ENCODE results near the gene HIVEP3. TPM values are rescaled to one million over a fixed set of nuclear protein-coding genes. Genes with fewer than 3 reads are reported as not detected.

HIVEP3 gene
- total and polyA plus RNA-seq, 2 experiments from 2014 or later: 0.57 to 5.9 TPM

- no peaks in the 10 kb centered on the region for H3K9me3 ChIP-seq (ENCODE audit: low read depth)
Observed at GRCh38 chr1:41523071-41523470, 395.7 kb downstream of the HIVEP3 start.

DNA sequence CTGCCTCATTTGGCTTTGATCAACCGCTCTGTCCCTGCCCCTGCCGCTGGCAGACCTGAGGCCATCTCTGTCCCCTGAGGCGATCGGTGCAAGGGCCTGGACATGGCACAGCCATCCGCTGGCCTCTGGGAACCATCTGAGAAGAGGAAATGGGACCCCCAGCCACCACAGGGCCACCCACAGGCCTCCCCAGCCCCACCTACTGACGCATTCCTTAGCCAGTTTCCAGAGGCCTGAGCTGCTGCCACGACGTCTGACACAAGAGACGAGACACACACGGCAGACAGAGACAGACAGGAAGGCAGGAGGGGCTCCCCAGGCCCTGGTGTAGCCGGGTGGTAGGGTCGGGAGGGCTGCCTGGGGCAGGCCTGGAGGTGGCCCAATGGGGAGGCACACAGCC, 397.0 kb downstream of the HIVEP3 start:
- 54% methylated on average over 11 of the region's 12 CpGs for WGBS (ENCODE audit: low lambda C conversion rate, missing lambda C conversion rate)
- Histone ChIP-seq H3K9me2 (replicated peaks; ENCODE audit: insufficient read depth) (no peaks in the 10 kb centered on the region), H3K4me1 (ENCODE audit: insufficient read depth) (peaks cover 4% of the 10 kb centered on the region), H3K27me3 (no peaks in the 10 kb centered on the region), H3K36me3 (replicated peaks; ENCODE audit: insufficient read depth, low read depth) (no peaks in the 10 kb centered on the region), H3K79me2 (no peaks in the 10 kb centered on the region), H3K4me2 (no peak overlapping the region), H2AFZ (no peak overlapping the region), H3K9me3 (ENCODE audit: low read depth) (no peaks in the 10 kb centered on the region), H4K20me1 (ENCODE audit: insufficient read depth, poor library complexity, severe bottlenecking) (no peaks in the 10 kb centered on the region), H3K4me3 (no peak overlapping the region), H3K27ac (no peak overlapping the region)
- no peak for TF ChIP-seq EZH2 (IDR thresholded peaks at IDR 0.05; ENCODE audit: borderline replicate concordance)
- TF ChIP-seq EZH2phosphoT487 (IDR thresholded peaks at IDR 0.05; ENCODE audit: low read depth, severe bottlenecking, unreplicated experiment): no peak
- TF ChIP-seq, protein P1, sequence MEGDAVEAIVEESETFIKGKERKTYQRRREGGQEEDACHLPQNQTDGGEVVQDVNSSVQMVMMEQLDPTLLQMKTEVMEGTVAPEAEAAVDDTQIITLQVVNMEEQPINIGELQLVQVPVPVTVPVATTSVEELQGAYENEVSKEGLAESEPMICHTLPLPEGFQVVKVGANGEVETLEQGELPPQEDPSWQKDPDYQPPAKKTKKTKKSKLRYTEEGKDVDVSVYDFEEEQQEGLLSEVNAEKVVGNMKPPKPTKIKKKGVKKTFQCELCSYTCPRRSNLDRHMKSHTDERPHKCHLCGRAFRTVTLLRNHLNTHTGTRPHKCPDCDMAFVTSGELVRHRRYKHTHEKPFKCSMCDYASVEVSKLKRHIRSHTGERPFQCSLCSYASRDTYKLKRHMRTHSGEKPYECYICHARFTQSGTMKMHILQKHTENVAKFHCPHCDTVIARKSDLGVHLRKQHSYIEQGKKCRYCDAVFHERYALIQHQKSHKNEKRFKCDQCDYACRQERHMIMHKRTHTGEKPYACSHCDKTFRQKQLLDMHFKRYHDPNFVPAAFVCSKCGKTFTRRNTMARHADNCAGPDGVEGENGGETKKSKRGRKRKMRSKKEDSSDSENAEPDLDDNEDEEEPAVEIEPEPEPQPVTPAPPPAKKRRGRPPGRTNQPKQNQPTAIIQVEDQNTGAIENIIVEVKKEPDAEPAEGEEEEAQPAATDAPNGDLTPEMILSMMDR (IDR thresholded peaks at IDR 0.05; ENCODE audit: poor library complexity): no peak
- no peak for DNase-seq (ENCODE audit: low spot score)

More at GRCh38 chr1:41523071-41523470, 395.7 kb downstream of the HIVEP3 start:
- WGBS (ENCODE audit: low lambda C conversion rate, missing lambda C conversion rate): 84% methylated on average over 10 of the region's 10 CpGs
- no peak overlapping the region for H3K27ac ChIP-seq
- H3K4me2 ChIP-seq: no peak overlapping the region
- H3K4me3 ChIP-seq: no peak overlapping the region
- no peaks in the 10 kb centered on the region for H3K9me2 ChIP-seq (replicated peaks; ENCODE audit: insufficient read depth)
- TF ChIP-seq, protein P1 (IDR thresholded peaks at IDR 0.05; ENCODE audit: poor library complexity): no peak
- no peak for TF ChIP-seq EZH2 (IDR thresholded peaks at IDR 0.05; ENCODE audit: borderline replicate concordance)
- TF ChIP-seq EZH2phosphoT487 (IDR thresholded peaks at IDR 0.05; ENCODE audit: low read depth, severe bottlenecking, unreplicated experiment): no peak
- H3K4me1 ChIP-seq (ENCODE audit: insufficient read depth): peaks cover 2% of the 10 kb centered on the region
- no peak overlapping the region for H2AFZ ChIP-seq
- H3K27me3 ChIP-seq: no peaks in the 10 kb centered on the region
- no peaks in the 10 kb centered on the region for H3K36me3 ChIP-seq (replicated peaks; ENCODE audit: insufficient read depth, low read depth)
- H4K20me1 ChIP-seq (ENCODE audit: insufficient read depth, poor library complexity, severe bottlenecking): no peaks in the 10 kb centered on the region
- no peak for DNase-seq (ENCODE audit: low spot score)
- no peaks in the 10 kb centered on the region for H3K79me2 ChIP-seq

DNA sequence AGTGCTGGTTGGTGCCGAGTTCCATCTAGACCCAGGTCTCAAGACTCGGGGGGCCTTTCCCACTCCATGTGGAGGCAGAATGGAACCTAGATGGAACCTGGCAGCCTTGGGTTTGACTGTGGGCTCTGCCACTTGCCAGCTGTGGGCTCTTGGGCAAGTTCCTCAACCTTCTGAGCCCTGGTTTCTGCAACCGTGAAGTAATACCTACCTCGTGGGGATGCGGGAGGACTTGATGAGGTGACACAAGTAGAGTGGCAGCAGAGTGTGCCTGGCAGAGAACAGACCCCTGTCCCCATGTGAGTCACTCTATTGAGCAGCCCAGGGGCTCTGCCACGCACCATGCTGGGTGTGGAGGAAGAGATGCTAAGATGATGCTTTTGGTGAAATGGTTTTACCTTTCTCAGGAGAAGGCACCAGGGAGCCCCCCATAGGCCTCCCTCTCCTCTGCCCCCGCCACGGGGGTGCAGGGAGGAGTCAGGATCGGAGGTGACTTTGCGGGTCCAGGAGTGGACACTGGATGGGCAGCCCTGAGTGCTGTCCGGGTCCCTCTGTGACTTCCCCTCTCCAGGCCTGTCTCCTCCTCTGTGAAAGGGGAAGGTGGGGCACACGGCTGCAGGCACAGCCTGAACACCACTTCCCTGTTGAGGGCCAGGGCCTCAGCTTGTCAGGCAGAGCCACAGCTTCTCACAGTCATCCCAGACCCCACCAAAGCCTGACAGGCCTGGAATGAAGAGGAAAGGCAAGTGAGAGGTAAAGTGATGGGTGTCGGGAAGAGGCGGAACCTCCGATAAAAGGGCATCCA, 397.6 kb downstream of the HIVEP3 start:
- no peak overlapping the region for H3K4me3 ChIP-seq
- H3K27ac ChIP-seq: no peak overlapping the region
- no peak for DNase-seq (ENCODE audit: low spot score)
- no peaks in the 10 kb centered on the region for H3K79me2 ChIP-seq
- H3K9me3 ChIP-seq (ENCODE audit: low read depth): no peaks in the 10 kb centered on the region
- peaks cover 9% of the 10 kb centered on the region for H3K4me1 ChIP-seq (ENCODE audit: insufficient read depth)
- H3K36me3 ChIP-seq (replicated peaks; ENCODE audit: insufficient read depth, low read depth): no peaks in the 10 kb centered on the region
- H3K4me2 ChIP-seq: no peak overlapping the region
- H2AFZ ChIP-seq: no peak overlapping the region
- no peaks in the 10 kb centered on the region for H3K9me2 ChIP-seq (replicated peaks; ENCODE audit: insufficient read depth)
- H3K27me3 ChIP-seq: no peaks in the 10 kb centered on the region
- no peak for TF ChIP-seq EZH2phosphoT487 (IDR thresholded peaks at IDR 0.05; ENCODE audit: low read depth, severe bottlenecking, unreplicated experiment)
- TF ChIP-seq EZH2 (IDR thresholded peaks at IDR 0.05; ENCODE audit: borderline replicate concordance): no peak
- TF ChIP-seq, protein P1 (IDR thresholded peaks at IDR 0.05; ENCODE audit: poor library complexity): no peak
- no peaks in the 10 kb centered on the region for H4K20me1 ChIP-seq (ENCODE audit: insufficient read depth, poor library complexity, severe bottlenecking)
- 80% methylated on average over 15 of the region's 15 CpGs for WGBS (ENCODE audit: low lambda C conversion rate, missing lambda C conversion rate)
